ENCODE results near the gene ZNF384. TPM values are rescaled to one million over a fixed set of nuclear protein-coding genes. Genes with fewer than 3 reads are reported as not detected.
"Not testable (repeated sequence)": the region's sequence is repeated elsewhere in the genome, so short reads cannot be mapped to it uniquely, and the experiment has no call there.

ZNF384 gene
- total and polyA plus RNA-seq, 5 donors from 2014 or later: 13.4 to 68.3 (median 19.8) TPM

DNA sequence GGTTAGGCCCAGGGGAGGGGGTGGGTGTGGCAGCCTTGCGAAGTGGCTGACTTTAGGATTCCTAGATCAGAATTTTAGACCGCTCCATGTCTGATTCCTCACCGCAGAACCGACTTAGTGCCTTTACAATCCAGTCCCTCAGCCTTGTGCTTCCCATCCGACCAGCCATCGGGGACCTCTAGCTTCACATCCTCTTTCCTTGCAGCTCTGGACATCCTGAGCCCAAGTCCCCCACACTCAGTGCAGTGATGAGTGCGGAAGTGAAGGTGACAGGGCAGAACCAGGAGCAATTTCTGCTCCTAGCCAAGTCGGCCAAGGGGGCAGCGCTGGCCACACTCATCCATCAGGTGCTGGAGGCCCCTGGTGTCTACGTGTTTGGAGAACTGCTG is 35.2 kb upstream of the ZNF384 start:
- Histone ChIP-seq H3K4me1 (ENCODE audit: control insufficient read depth, insufficient read depth, low read length, poor library complexity, severe bottlenecking) (peaks cover 15% of the 10 kb centered on the region), H3K4me3 (ENCODE audit: low read depth, low read length) (peak overlapping the region; percentile 85), H3K27me3 (ENCODE audit: control insufficient read depth, insufficient read depth, low read length) (no peaks in the 10 kb centered on the region), H3K36me3 (ENCODE audit: control insufficient read depth, insufficient read depth, low read length) (peaks cover 17% of the 10 kb centered on the region), H3K9me3 (ENCODE audit: control insufficient read depth in 2 of 2, low read length in 2 of 2) (no peaks in the 10 kb centered on the region), H3K27ac (ENCODE audit: insufficient read depth, low read length, poor library complexity, severe bottlenecking) (peak overlapping the region; percentile 85)
- Mint-ChIP-seq H3K9me3 (peaks cover 0 to 1% (median 0%) of the 10 kb centered on the region in 7 donors), H3K4me3 (peak overlapping the region; percentile 90 to 98 (median 92)), H3K27me3 (peaks cover 11% of the 10 kb centered on the region), H3K4me1 (peaks cover 5 to 28% (median 18%) of the 10 kb centered on the region in 4 donors), H3K27ac (peak overlapping the region; percentile 92 to 99 (median 97)), H3K36me3 (peaks cover 14% of the 10 kb centered on the region)
- ATAC-seq (ENCODE audit: low read depth in 2 of 2) (no peak), DNase-seq (no peak)

DNA sequence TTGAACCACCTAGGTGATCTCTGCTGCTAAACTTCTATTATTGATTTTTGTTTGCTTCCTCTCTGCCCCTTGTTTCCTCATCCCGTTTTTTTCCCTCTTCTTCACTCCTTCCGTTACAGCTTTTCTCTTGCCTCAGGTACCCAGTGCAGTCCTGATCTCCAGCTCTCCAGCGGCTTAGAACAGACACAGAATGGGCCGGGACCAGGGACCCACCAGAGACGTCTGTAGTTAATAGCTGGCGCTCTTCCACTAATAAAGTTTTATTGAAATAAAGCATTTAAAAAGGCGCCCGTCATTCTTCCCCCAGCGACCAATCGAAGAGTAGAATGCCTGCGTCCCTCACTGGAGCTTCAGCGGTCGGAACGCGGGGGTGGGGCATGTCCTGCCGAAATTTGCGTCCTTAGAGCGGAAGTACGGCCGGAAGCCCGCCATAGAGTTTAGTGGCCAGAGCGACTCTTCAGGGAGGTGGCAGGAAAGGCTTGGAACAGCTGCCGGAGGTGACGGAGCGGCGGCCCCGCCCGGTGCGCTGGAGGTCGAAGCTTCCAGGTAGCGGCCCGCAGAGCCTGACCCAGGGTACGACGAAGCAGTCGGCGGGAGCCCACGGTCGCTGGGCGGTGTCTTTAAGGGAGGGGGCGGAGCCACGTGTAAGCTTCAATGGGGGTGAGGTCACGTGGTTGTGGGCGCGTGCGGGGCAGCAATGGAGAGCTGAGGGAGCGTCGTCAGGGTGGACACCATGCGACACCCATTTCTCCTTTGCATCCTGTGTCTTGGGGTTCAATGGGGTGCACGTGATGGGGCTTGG is 34.6 kb upstream of the ZNF384 start, which contains the start of gene COPS7A:
TSS of gene COPS7A (plus strand) at position 440 of the 802 bp plus-strand sequence. CDS start 611 bp downstream, outside the sequence.
- H3K4me3 Mint-ChIP-seq: peak within 1 kb of the TSS; percentile 90 to 98 (median 92)
- ATAC-seq (ENCODE audit: low read depth in 2 of 2): peak; percentile 89 to 93
- peaks cover 13% of the 10 kb centered on the region for H3K36me3 Mint-ChIP-seq
- peaks cover 0 to 1% (median 0%) of the 10 kb centered on the region in 7 donors for H3K9me3 Mint-ChIP-seq
- peak within 1 kb of the TSS; percentile 85 for H3K4me3 ChIP-seq (ENCODE audit: low read depth, low read length)
- H3K27ac Mint-ChIP-seq: peak within 1 kb of the TSS; percentile 92 to 99 (median 97)
- H3K4me1 ChIP-seq (ENCODE audit: control insufficient read depth, insufficient read depth, low read length, poor library complexity, severe bottlenecking): peaks cover 15% of the 10 kb centered on the region
- peak within 1 kb of the TSS; percentile 85 for H3K27ac ChIP-seq (ENCODE audit: insufficient read depth, low read length, poor library complexity, severe bottlenecking)
- H3K9me3 ChIP-seq (ENCODE audit: control insufficient read depth in 2 of 2, low read length in 2 of 2): no peaks in the 10 kb centered on the region
- peaks cover 11% of the 10 kb centered on the region for H3K36me3 ChIP-seq (ENCODE audit: control insufficient read depth, insufficient read depth, low read length)
- DNase-seq: peak; percentile 90 to 100 (median 94)
- peaks cover 5 to 28% (median 18%) of the 10 kb centered on the region in 4 donors for H3K4me1 Mint-ChIP-seq
- H3K27me3 ChIP-seq (ENCODE audit: control insufficient read depth, insufficient read depth, low read length): no peaks in the 10 kb centered on the region
- H3K27me3 Mint-ChIP-seq: peaks cover 11% of the 10 kb centered on the region

DNA sequence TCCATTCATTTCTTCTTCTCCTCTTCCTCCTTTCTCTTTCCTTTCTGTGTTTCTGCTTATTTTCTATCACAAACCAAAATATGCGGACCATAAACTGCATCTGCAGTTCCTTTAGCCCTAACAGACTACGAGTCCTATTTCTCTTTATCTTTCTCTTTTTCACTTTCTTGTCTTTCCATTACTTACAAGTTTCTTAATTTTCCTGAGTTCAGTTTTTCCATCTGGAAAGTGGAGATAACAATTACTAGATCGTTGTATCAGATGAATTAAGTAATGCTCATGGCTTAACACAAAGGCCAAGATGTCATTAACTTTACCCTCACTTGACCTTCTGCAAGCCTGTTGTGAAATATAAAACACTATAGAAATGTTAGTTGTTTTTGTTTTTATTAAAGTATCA is 33.7 kb upstream of the ZNF384 start:
- Histone ChIP-seq H3K27me3 (ENCODE audit: control insufficient read depth, insufficient read depth, low read length) (no peaks in the 10 kb centered on the region), H3K36me3 (ENCODE audit: control insufficient read depth, insufficient read depth, low read length) (peaks cover 2% of the 10 kb centered on the region), H3K4me3 (ENCODE audit: low read depth, low read length) (peak overlapping the region; percentile 85), H3K27ac (ENCODE audit: insufficient read depth, low read length, poor library complexity, severe bottlenecking) (peak overlapping the region; percentile 85), H3K4me1 (ENCODE audit: control insufficient read depth, insufficient read depth, low read length, poor library complexity, severe bottlenecking) (peaks cover 15% of the 10 kb centered on the region), H3K9me3 (ENCODE audit: control insufficient read depth in 2 of 2, low read length in 2 of 2) (no peaks in the 10 kb centered on the region)
- H3K4me1 Mint-ChIP-seq: peaks cover 5 to 28% (median 18%) of the 10 kb centered on the region in 4 donors
- H3K27me3 Mint-ChIP-seq: peaks cover 11% of the 10 kb centered on the region
- ATAC-seq (ENCODE audit: low read depth in 2 of 2) (no peak), DNase-seq (no peak)
- H3K4me3 Mint-ChIP-seq: peak overlapping the region in 2 of 4 donors; percentile 22 to 70
- peak overlapping the region in 1 of 3 donors; percentile 37 for H3K27ac Mint-ChIP-seq
- H3K36me3 Mint-ChIP-seq: peaks cover 7% of the 10 kb centered on the region
- peaks cover 0 to 1% (median 0%) of the 10 kb centered on the region in 7 donors for H3K9me3 Mint-ChIP-seq

DNA sequence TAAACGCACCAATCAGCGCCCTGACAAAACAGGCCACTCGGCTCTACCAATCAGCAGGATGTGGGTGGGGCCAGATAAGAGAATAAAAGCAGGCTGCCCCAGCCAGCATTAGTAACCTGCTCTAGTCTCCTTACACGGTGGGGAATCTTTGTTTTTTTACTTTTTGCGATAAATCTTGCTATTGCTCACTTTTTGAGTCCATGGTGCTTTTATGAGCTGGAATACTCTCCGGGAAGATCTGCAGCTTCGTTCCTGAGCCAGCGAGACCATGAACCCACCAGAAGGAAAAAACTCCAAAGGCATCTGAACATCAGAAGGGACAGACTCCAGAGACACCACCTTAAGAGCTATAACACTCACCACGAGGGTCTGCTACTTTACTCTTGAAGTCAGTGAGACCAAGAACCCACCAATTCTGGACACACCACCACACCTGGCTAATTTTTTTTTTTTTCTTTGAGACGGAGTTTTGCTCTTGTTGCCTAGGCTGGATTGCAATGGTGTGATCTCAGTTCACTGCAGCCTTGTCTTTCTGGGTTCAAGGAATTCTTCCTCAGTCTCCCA is 27.8 kb upstream of the ZNF384 start:
- Histone ChIP-seq H3K9me3 (ENCODE audit: control insufficient read depth in 2 of 2, low read length in 2 of 2) (no peaks in the 10 kb centered on the region), H3K27me3 (ENCODE audit: control insufficient read depth, insufficient read depth, low read length) (no peaks in the 10 kb centered on the region), H3K27ac (ENCODE audit: insufficient read depth, low read length, poor library complexity, severe bottlenecking) (no peak overlapping the region), H3K4me1 (ENCODE audit: control insufficient read depth, insufficient read depth, low read length, poor library complexity, severe bottlenecking) (no peaks in the 10 kb centered on the region), H3K36me3 (ENCODE audit: control insufficient read depth, insufficient read depth, low read length) (no peaks in the 10 kb centered on the region), H3K4me3 (ENCODE audit: low read depth, low read length) (no peak overlapping the region)
- H3K4me3 Mint-ChIP-seq: no peak overlapping the region
- DNase-seq (no peak), ATAC-seq (ENCODE audit: low read depth in 2 of 2) (no peak)
- H3K36me3 Mint-ChIP-seq: no peaks in the 10 kb centered on the region
- peaks cover 19% of the 10 kb centered on the region for H3K27me3 Mint-ChIP-seq
- H3K27ac Mint-ChIP-seq: no peak overlapping the region
- no peaks in the 10 kb centered on the region for H3K9me3 Mint-ChIP-seq
- no peaks in the 10 kb centered on the region for H3K4me1 Mint-ChIP-seq

GRCh38 chr12:6716031-6716873 is 27.1 kb upstream of the ZNF384 start:
- H3K9me3 Mint-ChIP-seq; H3K36me3 ChIP-seq (ENCODE audit: control insufficient read depth, insufficient read depth, low read length); H3K4me1 ChIP-seq (ENCODE audit: control insufficient read depth, insufficient read depth, low read length, poor library complexity, severe bottlenecking); H3K36me3 Mint-ChIP-seq; DNase-seq; H3K4me3 Mint-ChIP-seq; H3K27ac ChIP-seq (ENCODE audit: insufficient read depth, low read length, poor library complexity, severe bottlenecking); H3K27ac Mint-ChIP-seq; ATAC-seq (ENCODE audit: low read depth in 2 of 2); H3K4me3 ChIP-seq (ENCODE audit: low read depth, low read length); H3K9me3 ChIP-seq (ENCODE audit: control insufficient read depth in 2 of 2, low read length in 2 of 2); H3K27me3 ChIP-seq (ENCODE audit: control insufficient read depth, insufficient read depth, low read length); H3K4me1 Mint-ChIP-seq: not testable (repeated sequence)
- peaks cover 19% of the 10 kb centered on the region for H3K27me3 Mint-ChIP-seq

DNA sequence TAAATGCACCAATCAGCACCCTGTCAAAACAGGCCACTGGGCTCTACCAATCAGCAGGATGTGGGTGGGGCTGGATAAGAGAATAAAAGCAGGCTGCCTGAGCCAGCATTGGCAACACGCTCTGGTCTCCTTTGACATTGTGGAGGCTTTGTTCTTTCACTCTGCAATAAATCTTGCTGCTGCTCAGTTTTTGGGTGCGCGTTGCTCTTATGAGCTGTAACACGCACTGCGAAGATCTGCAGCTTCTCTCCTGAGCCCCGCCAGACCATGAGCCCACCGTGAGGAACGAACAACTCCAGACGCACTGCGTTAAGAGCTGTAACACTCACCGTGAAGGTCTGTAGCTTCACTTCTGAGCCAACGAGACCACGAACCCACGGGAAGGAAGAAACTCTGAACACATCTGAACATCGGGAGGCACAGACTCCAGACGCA is 19.8 kb upstream of the ZNF384 start:
- peak overlapping the region; percentile 44 for H3K4me3 ChIP-seq (ENCODE audit: low read depth, low read length)
- H3K27me3 ChIP-seq (ENCODE audit: control insufficient read depth, insufficient read depth, low read length): peaks cover 3% of the 10 kb centered on the region
- DNase-seq: peak in 1 of 3 donors; percentile 56
- no peaks in the 10 kb centered on the region for H3K4me1 ChIP-seq (ENCODE audit: control insufficient read depth, insufficient read depth, low read length, poor library complexity, severe bottlenecking)
- Mint-ChIP-seq H3K27me3 (peaks cover 33% of the 10 kb centered on the region), H3K27ac (peak overlapping the region in 2 of 3 donors; percentile 26 to 52), H3K4me3 (peak overlapping the region in 3 of 4 donors; percentile 26 to 77 (median 66)), H3K4me1 (peaks cover 5 to 8% (median 6%) of the 10 kb centered on the region in 4 donors), H3K9me3 (peaks cover 0 to 3% (median 0%) of the 10 kb centered on the region in 7 donors), H3K36me3 (no peaks in the 10 kb centered on the region)
- no peak for ATAC-seq (ENCODE audit: low read depth in 2 of 2)
- H3K36me3 ChIP-seq (ENCODE audit: control insufficient read depth, insufficient read depth, low read length): no peaks in the 10 kb centered on the region
- no peak overlapping the region for H3K27ac ChIP-seq (ENCODE audit: insufficient read depth, low read length, poor library complexity, severe bottlenecking)
- H3K9me3 ChIP-seq (ENCODE audit: control insufficient read depth in 2 of 2, low read length in 2 of 2): no peaks in the 10 kb centered on the region

DNA sequence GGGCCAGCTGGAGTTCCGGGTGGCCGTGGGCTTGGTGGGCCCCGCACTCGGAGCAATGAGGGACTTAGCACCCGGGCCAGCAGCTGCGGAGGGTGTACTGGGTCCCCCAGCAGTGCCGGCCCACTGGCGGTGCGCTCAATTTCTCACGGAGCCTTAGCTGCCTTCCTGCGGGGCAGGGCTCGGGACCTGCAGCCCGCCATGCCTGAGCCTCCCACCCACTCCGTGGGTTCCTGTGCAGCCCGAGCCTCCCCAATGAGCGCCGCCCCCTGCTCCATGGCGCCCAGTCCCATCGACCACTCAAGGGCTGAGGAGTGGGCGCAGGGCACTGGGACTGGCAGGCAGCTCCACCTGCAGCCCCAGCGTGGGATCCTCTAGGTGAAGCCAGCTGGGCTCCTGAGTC is 19.2 kb upstream of the ZNF384 start:
- not testable (repeated sequence) for DNase-seq; ATAC-seq (ENCODE audit: low read depth in 2 of 2); H3K4me1 Mint-ChIP-seq; H3K4me1 ChIP-seq (ENCODE audit: control insufficient read depth, insufficient read depth, low read length, poor library complexity, severe bottlenecking); H3K36me3 Mint-ChIP-seq; H3K27ac ChIP-seq (ENCODE audit: insufficient read depth, low read length, poor library complexity, severe bottlenecking); H3K27ac Mint-ChIP-seq; H3K4me3 Mint-ChIP-seq; H3K36me3 ChIP-seq (ENCODE audit: control insufficient read depth, insufficient read depth, low read length); H3K27me3 ChIP-seq (ENCODE audit: control insufficient read depth, insufficient read depth, low read length); H3K4me3 ChIP-seq (ENCODE audit: low read depth, low read length); H3K9me3 Mint-ChIP-seq; H3K9me3 ChIP-seq (ENCODE audit: control insufficient read depth in 2 of 2, low read length in 2 of 2)
- peaks cover 36% of the 10 kb centered on the region for H3K27me3 Mint-ChIP-seq
